Measurements from ENCODE around the gene CPNE1. TPM values are rescaled to one million over a fixed set of nuclear protein-coding genes. Genes with fewer than 3 reads are reported as not detected.
A peak's percentile ranks its signal among the peaks of the same experiment; 100 is the strongest.

Gene CPNE1
- total RNA-seq, 2 donors from 2014 or later: 269 to 280 TPM

DNA sequence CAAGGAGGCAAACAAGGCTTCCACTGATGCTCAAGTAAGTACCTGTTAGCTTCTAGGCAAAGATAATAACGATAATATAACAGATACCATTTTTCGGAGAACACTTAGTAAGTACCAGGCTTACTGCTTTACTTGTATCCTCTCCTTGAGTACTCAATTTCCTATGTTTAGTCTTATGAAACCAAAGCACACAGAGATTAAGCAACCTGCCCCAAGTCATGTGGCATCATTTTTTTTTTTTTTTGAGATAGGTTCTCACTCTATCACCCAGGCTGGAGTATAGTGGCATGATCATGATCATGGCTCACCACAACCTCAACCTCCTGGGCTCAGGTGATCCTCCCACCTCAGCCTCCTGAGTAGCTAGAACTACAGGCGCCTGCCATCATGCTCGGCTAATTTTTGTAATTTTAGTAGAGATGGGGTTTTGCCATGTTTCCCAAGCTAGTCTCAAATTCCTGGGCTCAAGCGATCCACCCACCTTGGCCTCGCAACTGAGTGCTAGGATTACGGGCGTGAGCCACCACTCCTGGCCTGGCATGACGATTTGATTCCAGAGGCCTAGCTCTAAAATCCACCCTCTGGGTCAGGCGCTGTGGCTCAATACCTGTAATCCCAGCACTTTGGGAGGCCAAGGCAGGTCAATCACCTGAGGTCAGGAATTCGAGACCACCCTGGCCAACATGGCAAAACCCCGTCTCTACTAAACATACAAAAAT lies 35.1 kb downstream of the CPNE1 start:
- H3K27ac Mint-ChIP-seq: peak overlapping the region; percentile 28
- H3K9me3 Mint-ChIP-seq: no peaks in the 10 kb centered on the region
- H3K4me1 Mint-ChIP-seq: no peaks in the 10 kb centered on the region
- H3K4me3 Mint-ChIP-seq: no peak overlapping the region
- no peaks in the 10 kb centered on the region for H3K27me3 Mint-ChIP-seq
- peaks cover 90% of the 10 kb centered on the region for H3K36me3 Mint-ChIP-seq (ENCODE audit: low read depth)
- no peak for ATAC-seq (replicated peaks)

DNA sequence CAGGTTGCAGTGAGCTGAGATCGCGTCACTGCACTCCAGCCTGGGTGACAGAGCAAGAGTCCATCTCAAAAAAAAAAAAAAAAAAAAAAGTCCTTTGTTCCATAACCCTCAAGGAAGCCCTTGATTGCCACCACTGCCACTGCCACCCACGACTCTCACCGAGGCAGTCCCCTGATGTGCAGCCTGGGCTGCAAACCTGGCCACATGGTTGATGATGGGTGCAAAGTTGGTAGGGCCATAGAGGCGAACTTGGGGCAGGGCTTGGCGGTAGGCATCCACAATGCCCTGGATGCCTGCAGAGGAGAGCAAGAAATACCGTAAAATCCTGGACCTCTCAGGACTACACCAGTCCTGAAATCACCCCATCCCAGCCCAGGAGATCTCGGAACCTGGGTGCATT lies 37.6 kb downstream of the CPNE1 start:
- peak overlapping the region; percentile 93 for H3K27ac Mint-ChIP-seq
- H3K9me3 Mint-ChIP-seq: no peaks in the 10 kb centered on the region
- ATAC-seq (replicated peaks): no peak

DNA sequence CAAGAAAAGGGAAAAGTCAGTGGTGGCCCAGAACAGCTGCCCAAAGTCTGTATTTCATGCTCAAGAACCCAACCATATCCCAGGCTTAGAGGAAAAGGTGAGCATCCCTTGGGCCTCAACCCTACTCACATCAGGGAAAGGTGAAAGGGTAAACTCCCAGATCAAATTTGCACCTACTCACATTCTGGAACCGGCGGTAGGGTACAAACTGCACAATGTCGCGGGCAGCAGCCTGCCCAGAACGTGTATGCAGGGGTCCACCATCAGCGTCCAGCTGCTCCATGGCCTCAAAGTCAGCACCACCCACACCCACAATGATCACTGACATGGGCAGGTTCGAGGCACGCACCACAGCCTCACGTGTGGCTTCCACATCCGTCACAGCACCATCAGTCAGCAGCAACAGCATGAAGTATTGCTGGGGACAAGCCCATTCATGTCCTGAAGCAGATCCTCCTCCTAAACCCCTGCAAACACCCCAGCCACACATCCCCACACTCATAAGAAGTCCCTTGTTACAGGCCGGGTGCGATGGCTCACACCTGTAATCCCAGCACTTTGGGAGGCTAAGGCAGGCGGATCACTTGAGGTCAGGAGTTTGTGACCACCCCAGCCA lies 38.2 kb downstream of the CPNE1 start:
- ATAC-seq (replicated peaks): no peak
- Mint-ChIP-seq H3K9me3 (no peaks in the 10 kb centered on the region), H3K4me3 (no peak overlapping the region), H3K27ac (peak overlapping the region; percentile 93), H3K36me3 (ENCODE audit: low read depth) (peaks cover 81% of the 10 kb centered on the region), H3K4me1 (no peaks in the 10 kb centered on the region), H3K27me3 (no peaks in the 10 kb centered on the region)

More for the DNA sequence above, 37.6 kb downstream of the CPNE1 start:
- Mint-ChIP-seq H3K27me3 (no peaks in the 10 kb centered on the region), H3K36me3 (ENCODE audit: low read depth) (peaks cover 82% of the 10 kb centered on the region), H3K4me1 (no peaks in the 10 kb centered on the region), H3K4me3 (no peak overlapping the region)

DNA sequence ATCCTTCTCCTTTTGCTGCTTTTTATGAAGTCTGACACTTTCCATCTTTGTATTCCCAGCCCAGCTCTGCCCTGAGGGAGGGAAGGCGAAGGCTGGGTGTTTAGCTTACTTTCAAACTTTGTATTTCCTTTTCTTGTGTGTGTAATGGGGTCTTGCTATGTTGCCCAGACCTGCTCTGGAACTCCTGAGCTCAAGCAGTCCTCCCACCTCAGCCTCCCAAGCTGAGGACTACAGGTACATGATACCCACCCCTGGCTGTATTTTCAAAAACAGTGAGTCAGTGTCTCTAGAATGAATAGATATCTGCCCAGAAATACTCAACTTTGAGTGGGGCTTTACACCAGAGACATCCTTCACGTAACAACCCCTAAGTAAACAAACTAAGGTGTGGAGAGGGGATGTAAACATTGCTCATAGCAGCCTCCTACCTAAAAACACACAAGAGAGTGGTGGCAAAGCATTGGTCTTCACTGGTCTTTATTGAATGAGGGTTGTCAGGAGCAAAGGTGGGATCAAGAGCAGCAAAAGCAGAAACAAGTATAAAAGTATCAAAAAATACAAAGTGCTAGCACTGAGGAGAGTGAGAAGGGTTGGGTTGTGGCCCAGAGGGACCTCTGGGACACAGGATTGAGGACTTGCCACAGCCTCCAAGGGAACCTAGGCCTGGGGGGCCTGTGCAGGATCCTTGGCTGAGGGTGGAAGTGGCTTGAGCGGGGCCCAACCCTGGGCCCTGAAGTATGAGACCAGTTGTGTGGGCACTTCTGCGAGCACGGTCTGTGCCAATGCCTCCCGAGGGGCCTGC lies 38.9 kb downstream of the CPNE1 start:
- ATAC-seq (replicated peaks): no peak
- peak overlapping the region; percentile 93 for H3K27ac Mint-ChIP-seq
- no peaks in the 10 kb centered on the region for H3K9me3 Mint-ChIP-seq
- H3K36me3 Mint-ChIP-seq (ENCODE audit: low read depth): peaks cover 79% of the 10 kb centered on the region
- no peak overlapping the region for H3K4me3 Mint-ChIP-seq
- H3K4me1 Mint-ChIP-seq: no peaks in the 10 kb centered on the region
- no peaks in the 10 kb centered on the region for H3K27me3 Mint-ChIP-seq

DNA sequence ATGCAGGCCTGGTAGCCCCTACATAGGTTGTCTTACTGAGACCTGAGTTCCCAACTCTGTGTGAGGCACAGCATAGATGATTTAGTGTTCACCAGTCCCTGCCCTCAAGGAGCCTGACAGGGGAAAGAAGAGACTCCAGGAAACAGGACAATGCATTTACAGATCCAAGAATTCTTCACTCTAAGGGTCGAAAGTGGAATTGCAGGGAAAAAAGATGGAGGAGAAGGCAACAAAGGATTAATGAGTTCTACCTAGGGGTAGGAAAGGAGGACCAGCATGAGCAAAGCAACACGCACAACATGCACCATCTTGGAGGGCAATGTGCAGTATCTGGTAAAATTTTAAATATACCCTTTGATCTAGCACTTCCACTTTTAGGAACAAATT lies 43.1 kb downstream of the CPNE1 start:
- H3K27ac Mint-ChIP-seq: no peak overlapping the region
- H3K27me3 Mint-ChIP-seq: no peaks in the 10 kb centered on the region
- H3K4me1 Mint-ChIP-seq: peaks cover 14% of the 10 kb centered on the region
- no peak for ATAC-seq (replicated peaks)
- H3K36me3 Mint-ChIP-seq (ENCODE audit: low read depth): peaks cover 50% of the 10 kb centered on the region
- H3K9me3 Mint-ChIP-seq: no peaks in the 10 kb centered on the region
- no peak overlapping the region for H3K4me3 Mint-ChIP-seq

DNA sequence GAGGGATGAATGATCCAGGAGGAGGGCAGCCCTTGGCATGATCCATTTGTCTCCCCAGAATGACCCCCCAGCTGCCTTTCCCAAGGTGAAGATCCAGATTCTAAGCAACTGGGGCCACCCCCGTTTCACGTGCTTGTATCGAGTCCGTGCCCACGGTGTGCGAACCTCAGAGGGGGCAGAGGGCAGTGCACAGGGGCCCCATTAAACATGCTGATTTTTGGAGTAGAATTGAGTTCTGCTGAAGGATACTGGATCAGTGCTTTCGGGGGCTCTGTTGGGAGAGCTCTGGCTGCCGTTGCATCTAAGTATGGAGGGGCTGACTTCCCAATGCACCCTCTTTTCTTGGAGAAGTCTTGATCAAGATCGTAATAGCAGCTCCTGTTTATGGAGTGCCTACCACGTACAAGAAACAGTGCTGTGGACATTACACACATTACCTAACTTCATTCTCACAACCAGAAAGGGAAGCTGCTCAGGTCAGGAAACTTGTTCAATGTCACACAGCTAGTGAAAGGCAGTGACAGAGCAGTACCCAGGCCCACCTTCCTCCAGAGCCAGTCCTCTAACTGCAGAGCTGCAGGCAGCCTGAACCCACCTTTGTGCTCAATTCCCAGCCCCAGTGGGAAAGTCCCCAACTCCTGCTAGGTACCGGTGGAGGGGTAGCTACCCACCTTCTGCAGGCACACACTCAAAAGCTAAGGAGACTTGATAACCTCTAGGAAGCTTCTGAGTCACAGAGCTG lies 43.7 kb downstream of the CPNE1 start:
- Mint-ChIP-seq H3K27ac (no peak overlapping the region), H3K4me3 (peak overlapping the region; percentile 90), H3K9me3 (no peaks in the 10 kb centered on the region), H3K27me3 (no peaks in the 10 kb centered on the region), H3K36me3 (ENCODE audit: low read depth) (peaks cover 44% of the 10 kb centered on the region), H3K4me1 (peaks cover 14% of the 10 kb centered on the region)
- ATAC-seq (replicated peaks): no peak

DNA sequence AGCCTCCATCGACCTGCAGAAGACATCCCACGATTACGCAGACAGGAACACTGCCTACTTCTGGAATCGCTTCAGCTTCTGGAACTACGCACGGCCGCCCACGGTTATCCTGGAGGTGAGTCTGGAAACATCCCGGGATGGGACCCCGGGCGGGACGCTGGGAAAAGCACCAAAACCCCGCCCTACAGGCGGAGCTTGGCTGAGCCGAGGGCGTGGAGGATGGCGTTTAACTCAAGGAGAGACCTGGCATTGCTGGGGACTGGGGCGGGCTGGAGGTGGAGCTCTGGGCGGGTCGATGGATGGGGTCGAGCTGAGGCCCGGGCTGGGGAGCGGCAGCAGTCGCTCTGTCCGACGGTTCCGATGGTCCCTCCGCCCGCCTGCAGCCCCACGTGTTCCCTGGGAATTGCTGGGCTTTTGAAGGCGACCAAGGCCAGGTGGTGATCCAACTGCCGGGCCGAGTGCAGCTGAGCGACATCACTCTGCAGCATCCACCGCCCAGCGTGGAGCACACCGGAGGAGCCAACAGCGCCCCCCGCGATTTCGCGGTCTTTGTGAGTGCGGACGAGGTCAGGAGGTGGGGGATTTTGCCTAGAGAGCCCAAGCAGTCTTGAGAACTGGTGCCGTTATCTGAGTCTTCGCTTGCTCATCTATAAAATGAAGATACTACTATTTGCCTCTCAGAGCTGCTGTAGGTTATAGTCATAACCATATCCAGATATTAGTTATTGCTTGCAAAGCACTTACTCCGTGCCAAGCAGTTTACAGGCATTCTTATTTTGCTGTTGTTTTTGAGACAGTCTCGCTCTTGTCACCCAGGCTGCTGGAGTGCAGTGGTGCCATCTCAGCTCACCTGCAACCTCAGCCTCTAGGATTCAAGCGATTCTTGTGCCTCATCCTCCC lies 45.3 kb downstream of the CPNE1 start:
- peak overlapping the region; percentile 90 for H3K27ac Mint-ChIP-seq
- peaks cover 18% of the 10 kb centered on the region for H3K4me1 Mint-ChIP-seq
- no peaks in the 10 kb centered on the region for H3K27me3 Mint-ChIP-seq
- peak; percentile 51 for ATAC-seq (replicated peaks)
- no peaks in the 10 kb centered on the region for H3K9me3 Mint-ChIP-seq
- peaks cover 30% of the 10 kb centered on the region for H3K36me3 Mint-ChIP-seq (ENCODE audit: low read depth)
- H3K4me3 Mint-ChIP-seq: peak overlapping the region; percentile 90

DNA sequence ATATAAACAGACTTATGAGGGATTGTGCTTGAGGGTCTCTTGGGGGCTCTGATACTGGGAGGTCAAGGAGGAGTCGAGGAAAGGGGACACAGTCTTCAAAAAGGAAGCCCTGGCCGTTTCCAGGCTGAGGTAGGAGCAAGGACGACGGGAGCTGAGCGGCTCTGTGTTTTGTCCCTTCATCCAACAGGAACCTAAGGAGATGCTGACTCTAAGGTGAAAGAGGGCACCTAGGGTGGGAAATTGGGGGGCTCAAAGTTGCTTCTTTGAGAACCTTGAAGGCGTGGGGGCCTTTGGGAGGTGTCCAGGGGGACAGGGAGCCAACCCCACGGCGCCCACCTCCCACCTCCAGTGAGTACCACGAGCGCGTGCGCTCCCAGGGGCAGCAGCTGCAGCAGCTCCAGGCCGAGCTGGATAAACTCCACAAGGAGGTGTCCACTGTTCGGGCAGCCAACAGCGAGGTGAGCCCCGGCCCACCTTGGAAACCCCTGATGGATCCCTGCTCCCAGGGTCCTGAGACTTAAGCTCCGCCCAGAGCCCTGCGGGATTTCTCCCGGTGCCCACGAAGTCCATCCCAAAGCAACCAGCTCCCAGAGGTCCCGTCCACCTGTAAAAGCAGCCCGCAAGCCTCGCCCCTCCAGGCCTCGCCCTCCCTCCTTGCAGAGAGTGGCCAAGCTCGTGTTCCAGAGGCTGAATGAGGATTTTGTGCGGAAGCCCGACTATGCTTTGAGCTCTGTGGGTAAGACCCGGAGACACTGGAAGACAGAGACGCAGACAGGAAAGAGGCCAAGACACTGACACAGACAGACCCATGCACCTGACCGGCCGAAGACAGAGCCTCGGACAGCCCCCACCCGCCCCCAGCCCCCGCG lies 46.2 kb downstream of the CPNE1 start:
- Mint-ChIP-seq H3K36me3 (ENCODE audit: low read depth) (peaks cover 29% of the 10 kb centered on the region), H3K9me3 (no peaks in the 10 kb centered on the region), H3K4me1 (peaks cover 18% of the 10 kb centered on the region), H3K27me3 (no peaks in the 10 kb centered on the region), H3K4me3 (peak overlapping the region; percentile 90), H3K27ac (peak overlapping the region; percentile 90)
- no peak for ATAC-seq (replicated peaks)

DNA sequence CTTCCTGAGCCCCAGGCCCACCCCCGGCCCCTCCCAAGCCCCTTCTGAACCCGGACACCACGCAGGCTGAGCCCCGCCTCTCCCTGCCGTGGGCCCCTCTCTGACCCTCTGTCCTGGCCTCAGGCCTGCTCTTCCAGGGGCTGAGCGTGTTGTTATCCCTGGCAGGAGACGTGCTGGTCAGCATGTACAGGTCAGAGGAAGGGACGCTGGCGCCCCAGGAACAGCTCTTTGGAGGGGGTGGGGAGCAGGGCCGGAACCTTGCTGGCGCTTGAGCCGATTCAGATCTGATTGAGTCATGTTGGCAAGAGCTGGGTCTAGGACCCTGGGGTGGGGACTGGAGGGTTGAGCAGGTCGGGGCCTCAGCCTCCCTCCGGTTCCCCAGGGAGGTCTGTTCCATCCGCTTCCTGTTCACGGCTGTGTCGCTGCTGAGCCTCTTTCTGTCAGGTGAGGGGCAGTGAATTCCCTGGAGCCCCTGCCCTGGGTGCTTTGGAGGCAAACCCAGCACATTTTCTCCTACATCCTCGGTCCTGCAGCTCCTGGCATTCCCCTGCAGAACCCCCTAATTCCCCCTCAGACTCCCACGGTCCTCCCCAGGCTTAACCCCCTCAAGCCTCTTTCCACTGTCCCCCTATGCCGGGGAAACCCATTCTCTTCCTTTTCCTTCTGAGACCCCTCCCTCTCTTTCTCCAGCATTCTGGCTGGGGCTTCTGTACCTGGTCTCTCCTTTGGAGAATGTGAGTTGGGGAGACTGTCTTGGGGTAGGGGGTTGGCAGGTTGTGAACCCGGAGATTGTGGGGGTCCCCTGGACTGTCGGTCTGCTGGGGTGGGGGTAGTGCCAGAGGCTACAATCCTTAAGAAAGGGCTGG lies 47.1 kb downstream of the CPNE1 start:
- ATAC-seq (replicated peaks): no peak
- H3K4me3 Mint-ChIP-seq: peak overlapping the region; percentile 90
- peaks cover 18% of the 10 kb centered on the region for H3K4me1 Mint-ChIP-seq
- no peaks in the 10 kb centered on the region for H3K27me3 Mint-ChIP-seq
- no peaks in the 10 kb centered on the region for H3K9me3 Mint-ChIP-seq
- H3K27ac Mint-ChIP-seq: peak overlapping the region; percentile 90
- peaks cover 23% of the 10 kb centered on the region for H3K36me3 Mint-ChIP-seq (ENCODE audit: low read depth)

DNA sequence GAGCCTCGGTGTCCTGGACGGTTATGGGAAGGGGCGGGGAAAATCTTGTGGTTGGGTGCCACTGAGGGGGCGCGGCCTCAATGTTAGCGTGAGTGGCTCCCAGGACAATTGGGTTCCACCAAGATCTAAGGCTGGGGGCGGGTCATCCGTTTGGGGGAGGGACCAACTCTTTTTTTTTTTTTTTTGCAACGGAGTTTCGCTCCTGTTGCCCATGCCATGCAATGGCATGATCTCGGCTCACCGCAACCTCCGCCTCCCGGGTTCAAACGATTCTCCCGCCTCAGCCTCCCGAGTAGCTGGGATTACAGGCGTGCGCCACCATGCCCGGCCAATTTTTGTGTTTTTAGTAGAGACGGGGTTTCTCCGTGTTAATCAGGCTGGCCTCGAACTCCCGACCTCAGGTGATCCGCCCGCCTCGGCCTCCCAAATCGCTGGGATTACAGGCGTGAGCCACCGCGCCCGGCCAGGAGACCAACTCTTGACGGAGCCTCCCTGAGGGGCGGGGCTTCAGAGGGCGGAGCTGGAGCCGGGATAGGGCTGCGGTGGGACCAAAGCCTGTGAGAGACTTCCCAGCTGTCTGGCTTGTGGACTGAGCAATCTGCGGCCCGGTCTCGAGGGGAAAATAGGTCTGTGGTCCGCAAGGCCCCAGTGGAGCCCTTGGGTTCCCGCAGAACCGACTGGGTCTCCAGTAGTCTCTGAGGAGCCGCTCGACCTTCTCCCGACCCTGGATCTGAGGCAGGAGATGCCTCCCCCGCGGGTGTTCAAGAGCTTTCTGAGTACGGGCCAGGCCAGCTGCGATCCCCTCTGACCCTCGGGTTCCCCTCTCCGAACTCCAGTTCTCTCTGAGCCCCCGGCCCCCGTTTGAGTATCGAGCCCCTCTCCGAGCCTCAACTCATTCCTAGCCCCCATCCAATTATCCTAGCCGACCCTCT lies 48.0 kb downstream of the CPNE1 start:
- H3K9me3 Mint-ChIP-seq: no peaks in the 10 kb centered on the region
- H3K4me3 Mint-ChIP-seq: peak overlapping the region; percentile 90
- H3K27me3 Mint-ChIP-seq: no peaks in the 10 kb centered on the region
- peak overlapping the region; percentile 90 for H3K27ac Mint-ChIP-seq
- peaks cover 21% of the 10 kb centered on the region for H3K36me3 Mint-ChIP-seq (ENCODE audit: low read depth)
- ATAC-seq (replicated peaks): peak; percentile 32
- H3K4me1 Mint-ChIP-seq: peaks cover 18% of the 10 kb centered on the region

DNA sequence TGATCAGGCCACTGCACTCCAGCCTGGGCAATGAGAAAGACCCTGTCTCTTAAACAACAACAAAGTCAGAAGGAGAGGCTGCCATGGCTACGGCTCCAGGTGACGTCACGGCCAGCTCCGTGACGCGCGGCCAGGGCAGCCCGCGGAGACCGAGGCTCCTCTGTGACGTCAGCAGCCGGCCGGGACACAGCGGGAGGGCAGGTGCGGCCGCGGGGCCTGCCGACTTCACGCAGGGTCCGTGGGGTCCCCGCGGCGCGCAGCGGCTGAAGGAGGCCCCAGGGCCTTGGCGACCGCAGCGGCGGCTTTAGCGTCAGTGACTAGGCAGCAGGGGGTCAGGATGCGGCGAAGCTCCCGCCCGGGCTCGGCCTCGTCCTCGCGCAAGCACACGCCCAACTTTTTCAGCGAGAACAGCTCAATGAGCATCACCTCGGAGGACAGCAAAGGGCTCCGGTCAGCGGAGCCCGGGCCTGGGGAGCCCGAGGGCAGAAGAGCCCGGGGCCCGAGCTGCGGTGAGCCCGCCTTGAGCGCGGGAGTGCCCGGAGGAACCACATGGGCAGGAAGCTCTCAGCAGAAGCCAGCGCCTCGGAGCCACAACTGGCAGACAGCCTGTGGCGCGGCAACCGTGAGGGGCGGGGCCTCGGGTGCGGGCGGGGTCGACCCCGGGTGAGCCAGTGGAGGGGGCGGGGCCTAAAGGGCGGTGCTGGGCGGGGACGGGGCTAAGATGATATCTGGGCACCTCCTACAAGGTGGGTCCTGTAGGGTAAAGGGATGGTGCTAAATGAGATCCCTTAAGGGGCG lies 48.8 kb downstream of the CPNE1 start, which contains the start of gene SPAG4:
Gene SPAG4, plus strand, starts transcription at position 163 of the 798 bp plus-strand sequence. Its CDS starts 175 bp downstream, at position 338.
- H3K4me3 Mint-ChIP-seq: peak within 1 kb of the TSS; percentile 90
- H3K36me3 Mint-ChIP-seq (ENCODE audit: low read depth): peaks cover 14% of the 10 kb centered on the region
- peak; percentile 84 for ATAC-seq (replicated peaks)
- H3K9me3 Mint-ChIP-seq: no peaks in the 10 kb centered on the region
- no peaks in the 10 kb centered on the region for H3K27me3 Mint-ChIP-seq
- peak within 1 kb of the TSS; percentile 90 for H3K27ac Mint-ChIP-seq
- peaks cover 18% of the 10 kb centered on the region for H3K4me1 Mint-ChIP-seq

Data from activated T-helper 17 cell treated with anti-CD3 and anti-CD28 coated beads, Interleukin-2, amount 50 U/mL, for 72 hours (primary cell).